Hepatocyte (in vitro differentiated cells): ENCODE measurements around the gene AUTS2. TPM values are rescaled to one million over a fixed set of nuclear protein-coding genes. Genes with fewer than 3 reads are reported as not detected.

ENCODE experiments used
- DNase-seq: peaks from one replicate; pipeline ENCODE4 v3.0.0-alpha.2; 2016; ENCODE audit warnings: low spot score
- H2AFZ ChIP-seq: fragments of 200-600 bp; sonication (generic); 2 replicates; pipeline ENCODE4 v1.6.0; 2016; ENCODE audit warnings: antibody characterized with exemption, mild to moderate bottlenecking
- H3K27ac ChIP-seq: fragments of 200-600 bp; sonication (generic); 2 replicates; pipeline ENCODE4 v1.5.1; 2016; ENCODE audit warnings: mild to moderate bottlenecking
- H3K27me3 ChIP-seq: fragments of 200-600 bp; sonication (generic); 2 replicates; pipeline ENCODE4 v1.6.1; 2016
- H3K36me3 ChIP-seq: fragments of 200-600 bp; sonication (generic); replicated peaks from 2 replicates; pipeline ENCODE4 v1.5.1; 2016; ENCODE audit warnings: low read depth; ENCODE audit not compliant: insufficient read depth
- H3K4me1 ChIP-seq: fragments of 200-600 bp; sonication (generic); 2 replicates; pipeline ENCODE4 v1.5.1; 2016; ENCODE audit warnings: mild to moderate bottlenecking, moderate library complexity; ENCODE audit not compliant: insufficient read depth
- H3K4me2 ChIP-seq: fragments of 200-600 bp; sonication (generic); 2 replicates; pipeline ENCODE4 v1.6.0; 2016
- H3K4me3 ChIP-seq: fragments of 200-600 bp; sonication (generic); 2 replicates; pipeline ENCODE4 v1.5.1; 2016; ENCODE audit warnings: mild to moderate bottlenecking
- H3K79me2 ChIP-seq: fragments of 200-600 bp; sonication (generic); 2 replicates; pipeline ENCODE4 v1.6.0; 2017; ENCODE audit warnings: mild to moderate bottlenecking
- H3K9me2 ChIP-seq: fragments of 200-600 bp; sonication (generic); replicated peaks from 2 replicates; pipeline ENCODE4 v1.6.0; 2017; ENCODE audit warnings: mild to moderate bottlenecking; ENCODE audit not compliant: insufficient read depth
- H3K9me3 ChIP-seq: fragments of 200-600 bp; sonication (generic); 2 replicates; pipeline ENCODE4 v1.5.1; 2016; ENCODE audit warnings: low read depth, mild to moderate bottlenecking
- H4K20me1 ChIP-seq: fragments of 200-600 bp; sonication (generic); 2 replicates; pipeline ENCODE4 v1.6.0; 2016; ENCODE audit warnings: mild to moderate bottlenecking; ENCODE audit not compliant: insufficient read depth, poor library complexity, severe bottlenecking
- EZH2 ChIP-seq: fragments of 200-600 bp; sonication (generic); IDR thresholded peaks from 2 replicates; pipeline ENCODE4 v1.6.1; 2016; ENCODE audit warnings: antibody characterized with exemption, mild to moderate bottlenecking, borderline replicate concordance
- EZH2phosphoT487 ChIP-seq: fragments of 200-600 bp; sonication (generic); IDR thresholded peaks from one replicate; pipeline ENCODE4 v1.6.1; 2018; ENCODE audit warnings: antibody characterized with exemption, mild to moderate bottlenecking, low read depth, moderate library complexity; ENCODE audit not compliant: unreplicated experiment, severe bottlenecking
- WGBS: methylation state at CpG from one replicate; pipeline ENCODE4 v1.1.6; 2016; ENCODE audit warnings: low lambda C conversion rate; ENCODE audit errors: missing lambda C conversion rate; 5-methylcytosine and 5-hydroxymethylcytosine counted together
- polyA plus RNA-seq: library from polyadenylated mRNA; unstranded; fragments of >200 nt; fragmentation: Nextera tagmentation; extraction: Ambion mirVana; gene quantifications from 2 replicates; pipeline ENCODE4 v1.2.1, GENCODE V29; 2016
- total RNA-seq: library from RNA; depleted of rRNA; stranded (reverse); fragments of >200 nt; gene quantifications from 2 replicates; pipeline ENCODE4 v1.2.3, GENCODE V29; 2014
- TF ChIP-seq, protein P1 (sequence below): fragments of 200-600 bp; sonication (generic); IDR thresholded peaks from 2 replicates; pipeline ENCODE4 v1.5.1; 2016; ENCODE audit warnings: antibody characterized with exemption, mild to moderate bottlenecking; ENCODE audit not compliant: poor library complexity

AUTS2 gene
- total and polyA plus RNA-seq, 2 experiments from 2014 or later, result 34.4 to 40.9 TPM

DNA sequence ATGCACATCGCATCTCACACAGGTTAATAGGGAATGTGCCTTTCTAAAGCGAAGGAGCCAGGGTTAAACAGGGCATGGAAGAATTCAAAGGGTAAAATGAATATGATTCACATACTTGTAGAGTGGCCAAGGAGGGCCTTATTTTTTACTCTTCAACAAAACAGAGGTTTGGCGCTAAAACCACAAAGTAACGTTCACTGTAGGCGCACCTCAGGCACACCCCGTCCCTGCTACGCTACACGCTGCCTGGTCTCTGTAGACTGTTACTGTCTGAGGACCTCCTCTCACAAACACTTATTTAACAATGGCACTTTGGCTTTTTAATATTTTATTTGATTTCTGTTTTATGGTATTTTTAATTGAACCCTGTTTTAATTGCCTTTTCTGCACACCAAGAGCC, 1071.6 kb downstream of the AUTS2 start:
- 94% methylated on average over 8 of the region's 8 CpGs for WGBS
- no peaks in the 10 kb centered on the region for H3K9me2 ChIP-seq
- H3K27me3 ChIP-seq, result no peaks in the 10 kb centered on the region
- peaks cover 9% of the 10 kb centered on the region for H3K4me1 ChIP-seq
- no peaks in the 10 kb centered on the region for H3K9me3 ChIP-seq
- H3K27ac ChIP-seq, result no peak overlapping the region
- H3K79me2 ChIP-seq, result no peaks in the 10 kb centered on the region
- no peaks in the 10 kb centered on the region for H4K20me1 ChIP-seq
- no peak for TF ChIP-seq EZH2
- no peak for TF ChIP-seq EZH2phosphoT487
- TF ChIP-seq, protein P1, sequence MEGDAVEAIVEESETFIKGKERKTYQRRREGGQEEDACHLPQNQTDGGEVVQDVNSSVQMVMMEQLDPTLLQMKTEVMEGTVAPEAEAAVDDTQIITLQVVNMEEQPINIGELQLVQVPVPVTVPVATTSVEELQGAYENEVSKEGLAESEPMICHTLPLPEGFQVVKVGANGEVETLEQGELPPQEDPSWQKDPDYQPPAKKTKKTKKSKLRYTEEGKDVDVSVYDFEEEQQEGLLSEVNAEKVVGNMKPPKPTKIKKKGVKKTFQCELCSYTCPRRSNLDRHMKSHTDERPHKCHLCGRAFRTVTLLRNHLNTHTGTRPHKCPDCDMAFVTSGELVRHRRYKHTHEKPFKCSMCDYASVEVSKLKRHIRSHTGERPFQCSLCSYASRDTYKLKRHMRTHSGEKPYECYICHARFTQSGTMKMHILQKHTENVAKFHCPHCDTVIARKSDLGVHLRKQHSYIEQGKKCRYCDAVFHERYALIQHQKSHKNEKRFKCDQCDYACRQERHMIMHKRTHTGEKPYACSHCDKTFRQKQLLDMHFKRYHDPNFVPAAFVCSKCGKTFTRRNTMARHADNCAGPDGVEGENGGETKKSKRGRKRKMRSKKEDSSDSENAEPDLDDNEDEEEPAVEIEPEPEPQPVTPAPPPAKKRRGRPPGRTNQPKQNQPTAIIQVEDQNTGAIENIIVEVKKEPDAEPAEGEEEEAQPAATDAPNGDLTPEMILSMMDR, result no peak
- DNase-seq, result no peak
- H3K4me2 ChIP-seq, result no peak overlapping the region
- no peaks in the 10 kb centered on the region for H3K36me3 ChIP-seq
- no peak overlapping the region for H3K4me3 ChIP-seq
- H2AFZ ChIP-seq, result no peak overlapping the region

- H3K4me2 ChIP-seq, result no peak overlapping the region
- no peaks in the 10 kb centered on the region for H3K79me2 ChIP-seq
- H3K9me2 ChIP-seq, result no peaks in the 10 kb centered on the region
- H3K27ac ChIP-seq, result no peak overlapping the region
- H2AFZ ChIP-seq, result no peak overlapping the region
- H3K27me3 ChIP-seq, result no peaks in the 10 kb centered on the region
- peaks cover 9% of the 10 kb centered on the region for H3K4me1 ChIP-seq
- TF ChIP-seq EZH2phosphoT487, result no peak
- TF ChIP-seq, protein P1, result no peak
- no peak for TF ChIP-seq EZH2
- no peak for DNase-seq
- WGBS, result 89% methylated on average over 7 of the region's 7 CpGs
- H3K4me3 ChIP-seq, result no peak overlapping the region
- H3K9me3 ChIP-seq, result no peaks in the 10 kb centered on the region
- no peaks in the 10 kb centered on the region for H3K36me3 ChIP-seq
- no peaks in the 10 kb centered on the region for H4K20me1 ChIP-seq
Measured at GRCh38 chr7:70670288-70670687, 1072.0 kb downstream of the AUTS2 start.

DNA sequence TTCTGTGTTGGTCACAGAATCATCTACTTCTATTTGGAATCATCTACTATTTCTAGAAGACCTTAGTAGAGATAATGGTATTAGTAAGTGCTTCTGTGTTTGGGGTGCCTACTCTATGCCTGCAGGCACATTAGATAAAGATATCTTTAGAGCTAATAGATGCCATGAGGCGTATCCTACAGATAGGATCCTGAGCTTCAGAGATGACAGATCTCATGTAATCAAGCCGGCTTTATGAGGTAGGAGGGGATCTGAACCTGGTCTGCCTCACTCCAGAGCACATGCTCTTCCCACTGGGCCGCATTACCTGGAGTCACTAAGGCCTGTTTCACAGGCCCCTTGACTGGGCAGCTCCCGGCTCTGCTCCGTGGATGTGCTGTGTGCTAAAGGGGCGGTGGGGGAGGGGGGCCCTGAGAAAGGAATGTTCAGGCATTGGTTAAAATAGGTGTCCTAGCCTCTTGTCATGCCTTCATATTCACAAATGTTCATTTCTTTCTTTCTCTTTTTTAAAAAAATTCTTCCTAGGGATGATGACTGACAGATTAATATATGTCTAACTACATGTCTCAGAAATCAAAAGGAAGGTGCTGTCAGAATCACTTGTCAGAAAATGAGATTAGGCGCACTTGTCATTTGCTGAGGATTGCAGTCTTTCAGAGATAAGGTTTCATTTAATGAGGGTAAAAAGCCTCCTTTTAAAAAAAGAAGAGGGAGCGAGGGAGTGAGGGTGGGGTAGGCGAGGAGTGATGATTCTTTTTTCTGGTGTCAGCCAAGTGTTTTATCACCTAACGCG, 1075.7 kb downstream of the AUTS2 start:
- Histone ChIP-seq H3K9me3 (no peaks in the 10 kb centered on the region), H3K4me1 (peaks cover 9% of the 10 kb centered on the region), H4K20me1 (no peaks in the 10 kb centered on the region), H3K9me2 (no peaks in the 10 kb centered on the region), H2AFZ (no peak overlapping the region), H3K27ac (no peak overlapping the region), H3K27me3 (no peaks in the 10 kb centered on the region), H3K79me2 (no peaks in the 10 kb centered on the region), H3K4me3 (no peak overlapping the region), H3K36me3 (no peaks in the 10 kb centered on the region), H3K4me2 (no peak overlapping the region)
- TF ChIP-seq EZH2, result no peak
- 57% methylated on average over 11 of the region's 11 CpGs for WGBS
- DNase-seq, result no peak

GRCh38 chr7:70674571-70675010, 1076.3 kb downstream of the AUTS2 start:
- peaks cover 9% of the 10 kb centered on the region for H3K4me1 ChIP-seq
- H3K27me3 ChIP-seq, result no peaks in the 10 kb centered on the region
- 40% methylated on average over 5 of the region's 5 CpGs for WGBS
- H3K27ac ChIP-seq, result no peak overlapping the region
- no peaks in the 10 kb centered on the region for H3K9me2 ChIP-seq
- no peaks in the 10 kb centered on the region for H3K9me3 ChIP-seq
- H3K4me3 ChIP-seq, result no peak overlapping the region
- DNase-seq, result no peak
- no peak for TF ChIP-seq EZH2phosphoT487
- TF ChIP-seq, protein P1, result no peak
- TF ChIP-seq EZH2, result no peak
- no peak overlapping the region for H2AFZ ChIP-seq
- H3K79me2 ChIP-seq, result no peaks in the 10 kb centered on the region
- no peak overlapping the region for H3K4me2 ChIP-seq
- no peaks in the 10 kb centered on the region for H3K36me3 ChIP-seq
- H4K20me1 ChIP-seq, result no peaks in the 10 kb centered on the region
